ENCODE measurements around the gene EVA1C. TPM values are rescaled to one million over a fixed set of nuclear protein-coding genes. Genes with fewer than 3 reads are reported as not detected.

EVA1C gene
- total and polyA plus RNA-seq, 9 of the 15 experiments (the other 6 are each of a cell fraction or from before 2014, with no cell fraction given): 0.22 TPM; not detected in 8

DNA sequence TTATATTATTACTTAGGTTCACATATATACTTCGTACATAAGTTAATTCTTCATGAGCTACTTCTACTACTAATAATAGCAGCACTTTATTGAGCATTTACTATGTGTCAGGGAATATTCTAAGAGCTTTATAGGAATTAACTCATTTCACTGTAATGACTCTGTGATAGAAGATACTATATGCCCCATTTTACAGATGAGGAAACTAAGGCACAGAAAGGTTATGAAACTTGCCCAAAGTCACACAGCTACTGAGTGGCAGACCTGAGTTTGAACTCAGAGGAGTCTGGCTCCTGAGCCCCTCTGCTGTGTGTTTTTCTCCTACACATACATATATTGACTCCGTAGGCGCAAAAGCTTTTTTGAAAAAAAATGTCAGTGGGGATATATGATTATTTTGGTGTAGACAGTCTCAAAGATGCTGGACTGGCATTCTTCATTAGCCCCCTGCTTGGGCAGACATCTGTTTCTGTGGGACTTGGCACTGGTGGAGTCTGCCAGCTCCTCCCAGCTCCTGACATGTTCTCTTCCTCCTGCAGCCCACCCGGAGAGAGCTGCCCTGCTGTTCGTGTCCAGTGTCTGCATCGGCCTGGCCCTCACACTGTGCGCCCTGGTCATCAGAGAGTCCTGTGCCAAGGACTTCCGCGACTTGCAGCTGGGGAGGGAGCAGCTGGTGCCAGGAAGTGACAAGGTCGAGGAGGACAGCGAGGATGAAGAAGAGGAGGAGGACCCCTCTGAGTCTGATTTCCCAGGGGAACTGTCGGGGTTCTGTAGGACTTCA lies 102.0 kb downstream of the EVA1C start (continued):
- TF ChIP-seq ZNF436 (CRISPR knock-in tag; IDR thresholded peaks at IDR 0.05) (no peak), THRA (IDR thresholded peaks at IDR 0.05) (no peak)

DNA sequence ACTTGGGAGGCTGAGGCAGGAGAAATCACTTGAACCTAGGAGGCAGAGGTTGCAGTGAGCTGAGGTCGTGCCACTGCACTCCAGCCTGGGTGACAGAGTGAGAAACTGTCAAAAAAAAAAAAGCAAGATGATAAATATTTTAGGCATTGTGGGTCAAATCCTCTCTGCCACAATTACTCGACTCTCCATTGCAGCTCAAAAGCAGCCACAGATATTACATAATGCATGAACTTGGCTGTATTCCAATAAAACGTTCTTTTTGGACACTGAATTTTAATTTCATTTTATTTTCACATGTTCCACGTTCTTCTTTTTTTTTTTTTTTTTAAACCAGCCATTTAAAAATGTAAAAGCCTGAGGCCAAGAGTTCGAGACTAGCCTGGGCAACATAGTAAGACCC lies 103.4 kb downstream of the EVA1C start:
- H3K4me2 ChIP-seq (ENCODE audit: insufficient read depth, low read length): no peak overlapping the region
- 3% methylated on average over 4 of the region's 5 CpGs for WGBS (ENCODE audit: insufficient coverage, low coverage, missing lambda C conversion rate)
- no peaks in the 10 kb centered on the region for H4K20me1 ChIP-seq (replicated peaks; ENCODE audit: control insufficient read depth, insufficient read depth, low read length)
- H3K4me3 ChIP-seq: no peak overlapping the region
- no peak overlapping the region for H3K27ac ChIP-seq (ENCODE audit: extremely low read depth, low read depth, low read length)
- ChIA-PET CTCF (ENCODE audit: low intra/inter-chr PET ratio) (no interaction called here), POLR2A (interaction anchor here (3.3 kb wide), 1 partner anchor 8 kb away, joined by 12 read pairs; no protein-coding TSS in a partner anchor)
- H3K36me3 ChIP-seq (ENCODE audit: control insufficient read depth, insufficient read depth, low read length): no peaks in the 10 kb centered on the region
- TF ChIP-seq, protein P1, sequence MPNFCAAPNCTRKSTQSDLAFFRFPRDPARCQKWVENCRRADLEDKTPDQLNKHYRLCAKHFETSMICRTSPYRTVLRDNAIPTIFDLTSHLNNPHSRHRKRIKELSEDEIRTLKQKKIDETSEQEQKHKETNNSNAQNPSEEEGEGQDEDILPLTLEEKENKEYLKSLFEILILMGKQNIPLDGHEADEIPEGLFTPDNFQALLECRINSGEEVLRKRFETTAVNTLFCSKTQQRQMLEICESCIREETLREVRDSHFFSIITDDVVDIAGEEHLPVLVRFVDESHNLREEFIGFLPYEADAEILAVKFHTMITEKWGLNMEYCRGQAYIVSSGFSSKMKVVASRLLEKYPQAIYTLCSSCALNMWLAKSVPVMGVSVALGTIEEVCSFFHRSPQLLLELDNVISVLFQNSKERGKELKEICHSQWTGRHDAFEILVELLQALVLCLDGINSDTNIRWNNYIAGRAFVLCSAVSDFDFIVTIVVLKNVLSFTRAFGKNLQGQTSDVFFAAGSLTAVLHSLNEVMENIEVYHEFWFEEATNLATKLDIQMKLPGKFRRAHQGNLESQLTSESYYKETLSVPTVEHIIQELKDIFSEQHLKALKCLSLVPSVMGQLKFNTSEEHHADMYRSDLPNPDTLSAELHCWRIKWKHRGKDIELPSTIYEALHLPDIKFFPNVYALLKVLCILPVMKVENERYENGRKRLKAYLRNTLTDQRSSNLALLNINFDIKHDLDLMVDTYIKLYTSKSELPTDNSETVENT (CRISPR knock-in tag; IDR thresholded peaks at IDR 0.05): no peak
- TF ChIP-seq NFIC (IDR thresholded peaks at IDR 0.05): peak; percentile 85
- H3K9me1 ChIP-seq (ENCODE audit: control insufficient read depth, insufficient read depth, low read length): no peaks in the 10 kb centered on the region
- intact Hi-C loops (cut with micrococcal nuclease) (no loop called here), in situ Hi-C loops (cut with MboI) (no loop called here)
- H2AFZ ChIP-seq (ENCODE audit: low read depth, low read length): no peak overlapping the region
- DNase-seq (ENCODE audit: extremely low read depth in 1 of 4, low spot score in 3 of 4) (no peak), ATAC-seq (no peak), FAIRE-seq (no peak)
- 0 out of 2 replicates have a peak, but pooled peaks cover 3% of the 10 kb centered on the region for H3K9me3 ChIP-seq (replicated peaks; ENCODE audit: control insufficient read depth, insufficient read depth, low read depth, low read length)
- H3K79me2 ChIP-seq (ENCODE audit: control insufficient read depth, insufficient read depth, low read length): no peaks in the 10 kb centered on the region
- H3K9ac ChIP-seq (ENCODE audit: insufficient read depth in 1 of 2, low read depth in 2 of 2, low read length in 2 of 2): no peak overlapping the region
- no TSS peak for BruUV-seq (replicated peaks)
- H3K27me3 ChIP-seq (ENCODE audit: control insufficient read depth in 2 of 2, insufficient read depth in 2 of 2, low read length in 2 of 2): peaks cover 10 to 13% of the 10 kb centered on the region in 2 experiments; a peak in 4 of 5 replicates
- peaks cover 3 to 8% of the 10 kb centered on the region in 2 experiments; a peak in 3 of 5 replicates for H3K4me1 ChIP-seq (replicated peaks in 1 of 2; ENCODE audit: control insufficient read depth in 2 of 2, insufficient read depth in 2 of 2, low read length in 2 of 2)
